HG02973 (cell line): ENCODE measurements around the gene SH3RF1.
"Not testable (repeated sequence)": the region's sequence is repeated elsewhere in the genome, so short reads cannot be mapped to it uniquely, and the experiment has no call there.

Experiments
- ATAC-seq: cut with Tn5 transposase; IDR thresholded peaks from one replicate; pipeline ENCODE4 v1.9.1; 2021; ENCODE audit warnings: moderate library complexity; ENCODE audit not compliant: unreplicated experiment

SH3RF1 gene

DNA sequence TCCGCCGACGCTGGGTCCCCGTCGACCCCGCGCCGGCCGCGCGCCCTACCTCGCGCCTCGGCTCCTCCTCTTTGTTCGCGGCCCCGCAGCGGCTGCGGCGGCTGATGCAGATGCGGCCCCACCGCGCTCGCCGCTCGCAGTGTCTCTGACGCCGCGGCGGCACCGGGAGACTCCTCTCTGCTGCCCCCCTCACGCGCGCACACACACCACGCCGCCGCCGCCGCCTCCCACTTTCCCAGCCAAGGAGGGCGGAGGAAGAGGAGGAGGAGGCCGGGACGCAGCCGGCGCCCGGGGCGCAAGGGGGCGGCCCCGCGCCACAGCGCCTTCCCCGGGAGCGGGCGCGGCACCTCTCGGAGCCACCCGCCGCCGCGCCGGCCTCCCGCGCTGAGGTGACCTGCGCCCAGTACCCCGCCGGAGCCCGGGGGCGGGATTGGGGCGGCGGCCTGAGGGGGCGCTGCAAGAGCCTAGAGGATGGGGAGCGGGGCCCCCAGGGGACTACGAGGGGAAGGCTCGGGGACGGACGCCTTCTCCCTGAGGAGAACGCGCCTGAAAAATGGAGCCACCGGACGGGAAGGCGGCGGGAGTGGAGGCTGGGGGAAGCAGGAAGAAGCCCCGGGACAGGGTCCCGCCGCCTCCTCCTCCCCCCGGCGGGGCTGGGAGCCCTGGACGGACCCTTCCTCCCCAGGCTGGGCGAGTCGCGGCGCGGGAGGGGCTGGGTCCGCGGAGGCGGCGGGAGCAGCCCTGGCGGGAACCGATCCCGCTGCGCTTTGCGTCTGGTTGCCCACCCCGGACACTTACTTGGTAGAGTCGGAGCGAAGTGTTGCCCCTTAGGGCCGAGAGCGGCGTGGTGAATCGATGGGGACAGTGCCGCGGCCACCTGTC, at the start of gene SH3RF1:
Gene SH3RF1 (minus strand): TSS at position 147 of the 882 bp plus-strand sequence. CDS start 1,744 bp downstream, outside the sequence.
- peak; percentile 49 for ATAC-seq

DNA sequence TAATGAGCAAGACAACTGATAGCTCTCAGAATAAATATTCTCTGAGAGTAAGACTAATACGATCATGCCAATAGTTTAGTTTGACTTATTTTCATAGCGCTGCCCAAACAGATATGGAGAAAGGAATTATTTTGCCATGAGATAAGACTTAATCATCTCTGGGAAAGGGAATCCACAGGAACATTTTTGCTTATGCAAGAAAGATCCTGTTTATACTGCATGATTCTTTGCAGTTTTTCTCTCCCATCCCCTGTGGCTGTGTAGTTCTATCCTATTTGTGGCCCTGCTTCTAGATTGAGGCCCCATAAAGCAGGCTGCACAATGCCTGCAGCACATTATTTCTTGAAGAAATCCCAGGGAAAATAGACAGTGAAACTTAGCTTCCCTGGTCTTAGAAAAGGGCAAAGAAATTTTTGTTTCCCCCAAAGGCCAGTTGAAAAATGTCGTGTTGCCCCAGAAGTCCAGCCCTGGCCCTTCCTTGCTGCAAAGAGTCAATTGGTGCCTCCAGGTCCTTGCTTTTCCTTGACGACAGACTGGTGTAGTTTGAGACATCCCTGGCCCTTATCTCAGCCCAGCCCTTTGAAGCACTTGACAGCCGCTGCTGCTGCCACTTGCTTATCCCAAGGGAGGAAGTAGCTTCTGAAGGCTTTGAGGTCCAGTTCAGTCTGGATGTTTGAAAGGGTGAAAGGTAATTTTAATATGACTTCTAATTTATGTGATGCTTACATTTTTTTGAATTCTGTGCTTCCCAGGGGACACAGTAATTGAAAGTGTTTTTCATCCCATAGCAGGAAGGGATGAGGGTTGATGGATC, 45.0 kb upstream of the SH3RF1 start:
- no peak for ATAC-seq

DNA sequence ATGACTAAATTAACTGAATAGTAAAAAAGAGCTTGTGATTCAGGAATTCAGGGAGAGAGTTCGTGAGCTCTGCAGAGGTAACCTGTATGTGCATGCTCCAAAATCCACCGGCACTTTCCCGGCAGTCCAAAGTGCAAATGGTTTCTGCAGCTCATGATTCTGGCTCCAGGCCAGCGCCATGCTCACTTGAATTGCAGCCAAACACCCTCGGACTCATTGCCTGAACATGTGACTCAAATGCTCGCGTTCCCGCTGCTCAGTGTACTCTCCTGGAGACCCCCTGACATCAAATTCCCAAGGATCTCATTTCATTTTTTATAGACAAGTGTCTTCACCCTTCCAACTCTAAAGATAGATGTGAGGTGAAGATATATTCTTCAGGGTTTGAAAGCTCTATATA, 44.1 kb upstream of the SH3RF1 start:
- ATAC-seq: no peak

DNA sequence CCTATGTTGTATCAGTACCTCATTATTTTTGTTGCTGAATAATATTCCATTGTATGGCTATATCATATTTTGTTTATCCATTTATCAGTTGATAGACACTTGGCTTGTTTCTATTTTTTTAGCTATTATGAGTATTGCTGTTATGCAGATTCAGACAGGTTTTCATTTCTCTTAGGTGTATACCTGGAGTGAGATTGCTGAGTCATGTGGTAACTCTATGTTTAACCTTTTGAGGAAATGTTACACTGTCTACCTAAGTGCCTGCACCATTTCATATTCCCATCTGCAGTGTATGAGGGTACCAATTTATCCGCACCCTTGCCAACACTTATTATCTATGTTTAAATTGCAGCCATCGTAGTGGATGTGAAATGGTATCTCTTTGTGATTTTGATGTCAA, 43.0 kb upstream of the SH3RF1 start:
- no peak for ATAC-seq

DNA sequence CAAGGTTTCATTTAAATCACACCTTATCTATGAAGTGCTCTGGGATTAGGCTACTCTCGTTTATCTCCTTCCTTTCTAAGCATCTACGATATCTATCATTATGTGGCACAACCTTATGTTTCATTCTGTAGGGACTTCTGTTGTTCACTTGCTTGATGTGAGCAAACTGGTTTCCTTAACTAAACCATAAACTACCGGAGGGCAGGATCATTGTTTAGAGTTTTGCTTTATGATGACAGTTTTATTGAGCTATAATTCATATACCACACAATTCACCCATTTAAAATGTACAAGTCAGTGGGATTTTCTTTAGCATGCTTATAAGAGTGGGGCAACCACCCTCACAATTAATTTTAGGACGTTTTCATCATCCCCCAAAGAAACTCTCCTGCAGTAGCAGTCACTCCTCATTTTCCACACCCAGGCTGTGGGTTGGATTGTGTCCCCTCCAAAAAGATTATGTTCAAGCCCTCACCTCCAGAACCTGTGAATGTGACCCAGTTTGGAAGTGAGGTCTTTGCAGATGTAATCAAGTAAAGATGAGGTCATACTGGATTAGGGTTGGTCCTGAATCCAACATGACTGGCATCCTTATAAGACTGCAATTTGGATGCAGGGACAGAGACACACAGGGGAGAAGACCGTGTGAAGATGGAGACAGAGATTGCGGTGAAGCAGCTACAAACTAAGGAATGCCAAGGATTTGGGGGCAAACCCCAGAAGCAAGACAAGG, 42.1 kb upstream of the SH3RF1 start:
- no peak for ATAC-seq

DNA sequence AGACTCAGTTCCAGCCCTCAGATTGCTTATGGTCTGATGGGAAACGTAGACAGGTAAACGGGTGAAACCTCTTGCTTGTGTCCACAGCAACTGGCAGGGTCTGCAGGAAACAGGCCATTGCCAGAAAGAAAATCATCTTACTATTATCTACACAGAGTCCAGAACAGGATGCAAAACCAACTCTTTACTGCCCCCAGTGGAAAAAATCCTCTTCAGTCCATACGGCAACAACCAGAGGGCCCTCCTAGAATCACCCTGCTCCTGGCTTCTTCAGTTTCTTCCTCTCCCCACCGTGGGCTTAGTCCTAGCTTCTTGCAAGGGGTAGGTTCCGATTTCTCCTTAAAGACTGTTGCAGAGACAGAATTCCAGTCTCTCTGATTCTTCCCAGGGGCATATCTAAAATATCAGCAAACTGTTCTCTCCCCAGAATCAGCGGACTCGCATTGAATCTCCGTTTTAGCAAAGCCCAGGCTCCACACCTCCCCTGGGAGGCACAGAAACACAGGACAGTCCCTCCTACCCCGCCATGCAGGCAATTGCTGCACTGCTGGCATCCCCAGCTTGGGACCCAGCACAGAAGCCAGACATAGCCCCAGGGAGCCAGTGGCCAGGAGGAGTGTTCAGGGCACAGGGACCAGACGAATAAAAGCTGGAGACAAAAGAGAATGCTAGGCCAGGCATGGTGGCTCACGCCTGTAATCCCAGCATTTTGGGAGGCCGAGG, 41.0 kb upstream of the SH3RF1 start:
- ATAC-seq: peak; percentile 84

DNA sequence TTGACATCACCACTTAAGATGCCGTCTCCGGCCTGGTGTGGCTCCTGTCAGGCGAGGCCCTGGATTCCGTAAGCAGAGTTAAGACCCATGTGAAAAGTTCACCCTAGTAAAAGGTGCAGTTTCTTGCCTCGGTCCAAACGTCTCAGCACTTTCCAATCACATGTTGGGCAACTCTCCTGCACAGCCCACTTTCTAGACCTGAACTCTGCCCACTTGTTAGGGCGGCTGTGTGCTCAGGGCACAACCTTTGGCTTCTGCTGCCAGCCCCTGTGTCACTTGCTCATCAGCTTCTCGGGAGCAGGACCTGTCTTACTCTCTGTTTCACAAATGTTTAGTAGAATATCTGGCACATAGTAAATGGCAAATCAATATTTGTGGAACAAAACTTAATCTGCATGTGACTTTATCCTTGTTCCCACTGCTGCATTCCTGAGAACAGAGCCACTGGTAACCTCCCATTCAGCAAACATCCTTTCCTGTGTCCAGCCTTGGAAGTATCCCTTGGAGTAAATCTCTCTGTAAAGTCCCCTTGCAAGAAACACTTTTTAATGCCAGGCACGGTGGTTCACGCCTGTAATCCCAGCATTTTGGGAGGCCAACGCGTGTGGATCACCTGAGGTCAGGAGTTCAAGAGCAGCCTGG, 38.7 kb upstream of the SH3RF1 start:
- no peak for ATAC-seq

DNA sequence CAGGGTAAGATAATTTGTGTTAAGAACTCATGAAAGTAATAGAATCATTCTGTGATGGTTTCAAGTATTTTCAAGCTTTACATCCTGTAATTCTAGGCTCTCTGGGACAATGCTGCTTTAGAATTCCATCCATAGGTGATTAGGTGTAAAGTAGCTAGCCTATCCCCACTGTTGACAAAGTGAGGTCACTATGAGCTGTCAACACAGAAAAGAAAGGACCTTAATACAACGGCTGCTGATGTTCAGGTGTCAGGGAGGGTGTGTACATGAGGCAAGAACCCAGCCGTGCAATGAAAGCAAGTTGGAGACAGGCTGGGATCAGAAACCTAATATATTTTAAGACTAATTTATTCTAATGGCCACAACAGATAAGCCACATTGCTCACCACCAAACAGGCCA, 36.8 kb upstream of the SH3RF1 start:
- ATAC-seq: no peak

DNA sequence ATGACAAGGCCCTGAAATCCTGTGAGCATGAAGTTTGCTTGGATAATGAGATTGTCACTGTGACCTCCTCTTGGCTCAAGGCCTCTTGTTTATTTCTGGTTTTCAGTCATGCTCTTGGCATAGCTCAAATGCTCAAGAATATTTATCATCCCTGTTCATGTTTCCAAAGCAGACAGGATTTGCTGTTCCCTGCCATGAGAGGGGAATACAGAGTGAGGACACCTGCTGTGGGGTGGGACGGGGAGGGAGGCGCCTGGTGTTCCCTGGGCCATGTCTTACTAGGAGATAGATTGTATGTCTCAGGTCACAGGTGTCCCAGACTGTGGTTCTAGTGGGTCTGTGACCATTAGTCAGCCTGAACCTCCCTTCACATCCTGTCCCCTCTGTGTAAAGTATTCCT, 34.9 kb upstream of the SH3RF1 start:
- no peak for ATAC-seq

DNA sequence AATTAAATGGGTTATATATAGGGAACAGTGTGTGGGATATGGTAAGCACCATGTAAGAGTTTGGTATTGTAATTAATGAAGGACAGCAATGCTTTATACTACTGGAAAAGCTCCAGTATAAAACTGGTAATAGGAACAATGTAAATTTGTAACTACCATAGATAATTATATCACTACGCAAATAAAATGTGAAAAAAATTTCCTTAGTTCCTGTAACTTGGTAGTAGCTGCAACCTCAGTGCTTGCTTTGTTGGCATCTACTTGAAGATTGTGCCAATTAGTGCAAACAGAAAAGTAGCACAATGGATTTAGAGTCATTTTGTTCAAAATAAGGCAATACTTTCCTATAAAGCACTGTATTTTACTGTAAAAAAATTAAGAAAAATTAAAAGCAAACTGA, 34.4 kb upstream of the SH3RF1 start:
- no peak for ATAC-seq

DNA sequence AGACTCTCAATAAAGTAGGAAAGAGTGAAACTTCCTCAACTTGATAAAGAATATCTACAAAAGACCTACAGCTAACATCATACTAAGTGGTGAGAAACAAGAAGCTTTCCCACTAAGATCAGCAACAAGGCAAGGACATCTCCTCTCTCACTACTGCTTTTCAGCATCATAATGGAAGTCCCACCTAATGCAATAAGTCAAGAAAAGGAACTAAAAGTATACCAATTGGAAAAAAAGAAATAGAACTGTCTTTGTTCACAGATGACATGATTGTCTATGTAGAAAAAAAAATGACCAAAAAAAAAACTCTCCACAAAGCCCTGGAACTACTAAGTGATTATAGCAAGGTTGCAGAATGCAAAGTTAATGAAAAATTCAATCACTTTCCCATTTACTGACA, 25.1 kb upstream of the SH3RF1 start:
- ATAC-seq: peak; percentile 31

DNA sequence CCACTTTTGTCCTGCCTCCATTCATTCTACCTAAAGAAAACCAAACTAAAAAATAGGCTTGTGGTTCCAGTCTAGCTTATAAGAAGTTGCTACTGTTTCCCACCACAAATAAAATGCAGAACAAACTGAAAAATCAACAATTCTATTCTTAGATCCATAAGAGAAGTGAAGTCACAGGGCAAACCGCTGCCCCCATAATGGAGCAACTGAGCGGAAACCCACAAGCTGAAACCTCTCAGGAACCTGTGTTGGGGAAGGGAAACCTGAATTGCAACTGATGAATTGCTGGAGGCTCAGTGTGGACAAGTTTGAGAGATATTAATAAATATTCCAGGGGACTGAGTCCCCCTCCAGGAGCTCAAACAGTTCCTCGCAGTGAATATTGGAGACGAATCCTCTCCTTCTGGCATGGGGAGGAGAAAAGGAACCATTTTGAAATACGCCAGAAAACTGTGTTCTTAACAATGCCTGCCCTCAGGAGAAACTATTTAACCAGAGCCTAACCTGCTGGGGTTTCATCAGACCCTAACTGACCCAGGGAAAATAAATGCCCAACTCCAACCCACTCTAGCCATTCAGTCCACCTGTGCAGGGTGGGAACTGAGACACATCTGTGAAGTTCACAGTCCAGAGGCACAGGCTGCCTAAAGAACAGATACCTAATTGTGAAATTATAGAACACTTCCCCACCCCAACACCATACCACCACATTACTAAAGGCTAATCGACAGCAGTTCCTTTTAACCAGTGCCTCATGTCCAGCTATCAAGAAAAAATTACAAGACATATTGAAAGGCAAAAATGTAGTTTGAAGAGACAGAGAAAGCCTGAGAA, 22.8 kb upstream of the SH3RF1 start:
- ATAC-seq: peak; percentile 84

DNA sequence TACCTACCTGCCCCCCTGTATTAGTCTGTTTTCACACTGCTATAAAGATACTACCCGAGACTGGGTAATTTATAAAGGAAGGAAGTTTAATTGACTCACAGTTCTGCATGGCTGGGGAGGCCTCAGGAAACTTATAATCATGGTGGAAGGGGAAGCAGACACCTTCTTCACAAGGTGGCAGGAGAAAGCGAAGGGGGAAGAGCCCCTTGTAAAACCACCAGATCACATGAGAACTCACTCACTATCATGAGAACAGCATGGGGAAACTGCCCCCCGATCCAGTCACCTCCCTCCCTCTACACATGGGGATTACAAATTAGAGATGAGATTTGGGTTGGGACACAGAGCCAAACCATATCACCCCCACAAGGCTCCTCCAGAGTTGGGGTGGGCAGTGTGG, 17.2 kb upstream of the SH3RF1 start:
- not testable (repeated sequence) for ATAC-seq

DNA sequence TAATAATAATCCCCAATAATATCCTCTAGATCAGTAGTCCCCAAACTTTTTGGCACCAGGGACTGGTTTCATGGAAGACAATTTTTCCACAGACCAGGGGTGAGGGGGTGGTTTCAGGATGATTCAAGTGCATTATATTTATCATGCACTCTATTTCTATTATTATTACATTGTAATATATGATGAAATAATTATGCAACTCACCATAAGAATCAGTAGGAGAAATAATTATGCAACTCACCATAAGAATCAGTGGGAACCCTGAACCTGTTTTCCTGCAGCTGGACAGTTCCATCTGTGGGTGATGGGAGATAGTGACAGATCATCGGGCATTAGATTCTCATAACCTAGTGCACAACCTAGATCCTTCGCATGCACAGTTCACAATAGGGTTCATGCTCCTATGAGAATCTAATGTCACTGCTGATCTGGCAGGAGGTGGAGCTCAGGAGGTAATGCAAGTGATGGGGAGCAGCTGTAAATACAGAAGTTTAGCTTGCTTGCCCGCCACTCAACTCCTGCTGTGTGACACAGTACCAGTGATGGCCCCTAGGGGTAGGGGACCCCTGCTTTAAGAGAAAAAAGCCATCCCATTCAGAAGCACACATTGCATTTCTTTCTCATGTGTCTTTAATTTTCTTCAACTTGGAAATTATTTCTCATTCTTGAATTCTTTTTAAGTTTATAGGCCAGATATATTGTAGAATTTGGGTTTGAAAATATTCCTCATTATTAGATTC, 16.0 kb upstream of the SH3RF1 start:
- ATAC-seq: no peak

DNA sequence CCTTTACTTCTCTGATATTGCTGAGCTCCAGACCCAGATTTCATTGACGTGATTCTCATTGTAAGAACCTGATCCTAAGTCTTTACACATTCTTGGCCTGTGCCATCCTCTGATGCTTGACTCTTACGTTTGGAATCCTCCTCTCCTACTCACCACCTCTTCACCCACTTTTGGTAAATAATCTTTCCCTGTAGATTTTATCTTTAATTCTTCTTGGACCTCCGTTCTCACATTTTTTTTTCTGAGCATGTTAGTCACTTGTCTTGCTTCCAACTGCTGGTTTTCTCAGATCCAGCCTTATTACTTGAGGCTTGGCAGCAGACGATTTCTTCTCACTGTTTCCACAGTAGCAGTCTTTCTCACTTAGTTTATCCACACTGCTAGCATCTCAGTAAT, 12.4 kb upstream of the SH3RF1 start:
- no peak for ATAC-seq

DNA sequence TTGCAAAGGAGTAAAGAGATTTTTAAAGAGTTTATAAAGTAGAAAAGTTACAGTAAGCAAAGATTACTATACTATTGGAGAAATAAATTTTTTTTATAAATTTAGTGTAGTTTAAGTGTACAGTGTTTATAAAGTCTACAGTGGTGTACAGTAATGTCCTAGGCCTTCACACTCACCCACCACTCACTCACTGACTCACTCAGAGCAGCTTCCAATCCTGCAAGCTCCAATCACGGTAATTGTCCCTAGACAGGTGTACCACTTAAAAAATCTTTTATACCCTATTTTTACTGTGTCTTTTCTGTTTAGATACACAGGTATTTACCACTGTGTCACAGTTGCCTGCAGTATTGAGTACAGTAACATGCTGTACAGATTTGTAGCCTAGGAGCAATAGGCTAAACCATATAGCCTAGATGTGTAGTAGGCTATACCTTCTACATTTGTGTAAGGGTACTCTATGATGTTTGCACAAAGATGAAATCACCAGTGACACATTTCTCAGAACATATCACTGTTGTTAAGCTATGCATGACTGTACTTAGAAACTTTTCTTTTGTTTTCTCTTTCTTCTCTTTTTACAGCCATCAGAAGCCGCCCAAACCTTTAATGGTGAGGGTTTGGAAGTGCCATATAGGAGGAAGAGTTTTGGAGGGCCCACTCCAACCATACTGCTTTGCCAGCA, 11.8 kb upstream of the SH3RF1 start:
- no peak for ATAC-seq

DNA sequence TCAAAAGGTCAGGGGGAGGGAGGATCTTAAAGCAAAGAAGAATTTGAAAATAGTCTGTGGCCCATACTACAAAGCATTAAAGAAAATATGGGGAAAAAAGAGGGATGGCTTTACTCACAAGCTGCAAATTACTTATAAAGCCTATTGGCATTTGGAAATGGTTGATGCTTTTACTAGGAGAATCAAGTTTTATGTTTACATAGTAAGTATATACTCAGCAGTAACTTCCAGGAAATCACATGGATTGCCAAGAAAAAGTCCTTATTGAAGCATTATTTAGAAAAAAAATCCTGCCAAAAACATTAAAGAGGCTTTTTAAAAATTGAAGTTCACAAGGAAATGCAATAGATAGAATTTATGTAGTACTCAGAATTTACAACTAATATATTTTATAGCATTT, 8.4 kb upstream of the SH3RF1 start:
- no peak for ATAC-seq

DNA sequence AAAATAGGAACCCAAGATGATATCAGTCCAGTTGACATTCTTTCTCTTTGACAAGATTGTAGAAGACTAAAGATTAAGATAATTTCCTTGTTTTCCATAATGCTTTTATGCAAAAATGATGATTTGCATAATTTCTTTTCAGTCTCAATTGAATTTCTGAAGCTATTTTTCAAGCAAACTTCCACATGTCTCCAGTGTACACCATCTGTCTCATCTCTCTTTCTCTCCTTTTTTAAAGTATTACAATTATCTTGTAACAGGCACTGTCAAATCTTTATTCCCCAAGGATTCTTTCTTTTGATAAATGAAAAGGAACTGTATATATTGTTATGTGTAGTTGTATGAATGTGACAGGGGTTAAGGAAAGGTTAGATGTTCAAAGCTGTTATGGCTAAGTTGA, 7.9 kb upstream of the SH3RF1 start:
- no peak for ATAC-seq
